Measurements from ENCODE around the gene MEN1. TPM values are rescaled to one million over a fixed set of nuclear protein-coding genes. Genes with fewer than 3 reads are reported as not detected.
A peak's percentile ranks its signal among the peaks of the same experiment; 100 is the strongest.

MEN1 gene
- total RNA-seq, 1 experiment from 2014 or later = 54.5 TPM

DNA sequence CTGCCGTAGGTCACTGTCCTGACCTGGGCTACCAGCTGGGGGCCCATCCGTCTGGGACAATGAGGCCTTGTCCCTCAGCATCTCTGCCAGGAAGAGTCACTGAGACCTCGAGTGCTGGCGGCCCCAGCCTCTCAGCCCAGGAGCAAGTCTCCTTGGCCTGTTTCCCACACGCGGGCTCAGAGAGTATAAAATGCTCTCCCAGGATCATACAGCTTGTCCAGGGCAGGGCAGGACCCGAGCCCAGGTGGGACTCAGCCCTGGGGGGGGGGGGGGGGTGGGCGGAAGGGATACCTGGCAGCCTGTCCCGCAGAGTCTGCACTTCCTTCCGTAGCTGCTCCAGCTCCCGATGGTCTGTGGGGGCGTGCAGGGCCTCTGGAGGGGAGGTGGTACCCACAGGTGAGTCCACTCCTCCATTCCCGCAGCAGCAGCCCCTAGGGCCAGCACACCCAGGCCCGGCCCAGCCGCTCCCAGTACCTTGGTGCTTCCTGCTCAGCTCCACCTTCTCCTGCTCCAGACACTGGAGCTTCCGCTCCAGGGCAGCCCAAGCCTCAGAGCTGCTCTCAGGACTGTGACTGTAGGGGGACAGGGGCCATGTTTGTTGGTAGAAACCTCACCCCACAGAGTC lies 26.2 kb upstream of the MEN1 start:
- ChIA-PET CTCF (interaction anchor here (0.6 to 0.8 kb wide), 3 partner anchors 11 to 50 kb away, joined by 3 read pairs; no protein-coding TSS in a partner anchor), POLR2A (no interaction called here)
- BruUV-seq (replicated peaks) = no TSS peak
- TF ChIP-seq POLR2AphosphoS5 (IDR thresholded peaks at IDR 0.05; ENCODE audit: low read depth, low read length) = no peak
- no peak for TF ChIP-seq CTCF (IDR thresholded peaks at IDR 0.05)
- no peak for TF ChIP-seq SIN3A (IDR thresholded peaks at IDR 0.05; ENCODE audit: borderline replicate concordance, insufficient read depth, low read depth, low read length)
- TF ChIP-seq REST (IDR thresholded peaks at IDR 0.05; ENCODE audit: insufficient read depth in 1 of 2, low read depth in 2 of 2, low read length in 1 of 2) = no peak
- TF ChIP-seq TCF7L2 (IDR thresholded peaks at IDR 0.05; ENCODE audit: low read depth, low read length) = no peak
- DNase-seq (ENCODE audit: low read depth, low spot score) = no peak
- ATAC-seq = peak; percentile 7
- Histone ChIP-seq H3K9me3 (ENCODE audit: control insufficient read depth, insufficient read depth, low read depth, low read length) (no peaks in the 10 kb centered on the region), H3K27ac (ENCODE audit: low read length) (no peak overlapping the region), H3K4me3 (ENCODE audit: low read depth in 2 of 2, low read length in 2 of 2) (no peak overlapping the region), H3K36me3 (ENCODE audit: control insufficient read depth, insufficient read depth, low read length) (no peaks in the 10 kb centered on the region), H3K27me3 (ENCODE audit: control insufficient read depth, insufficient read depth, low read length) (no peaks in the 10 kb centered on the region), H3K4me1 (ENCODE audit: control insufficient read depth, insufficient read depth, low read length) (peaks cover 18% of the 10 kb centered on the region)
- in situ Hi-C loops (cut with HindIII; ENCODE audit: low pct_unique_long_range_greater_than_20kb, low sequenced_read_pairs) (no loop called here), intact Hi-C loops (cut with micrococcal nuclease; ENCODE audit: unreplicated experiment) (no loop called here)

- intact Hi-C loops (cut with micrococcal nuclease; ENCODE audit: unreplicated experiment) (no loop called here), in situ Hi-C loops (cut with HindIII; ENCODE audit: low pct_unique_long_range_greater_than_20kb, low sequenced_read_pairs) (no loop called here)
- no peaks in the 10 kb centered on the region for H3K27me3 ChIP-seq (ENCODE audit: control insufficient read depth, insufficient read depth, low read length)
- H3K9me3 ChIP-seq (ENCODE audit: control insufficient read depth, insufficient read depth, low read depth, low read length) = no peaks in the 10 kb centered on the region
- POLR2A ChIA-PET = no interaction called here
- no peak for TF ChIP-seq CTCF (IDR thresholded peaks at IDR 0.05)
- TF ChIP-seq TCF7L2 (IDR thresholded peaks at IDR 0.05; ENCODE audit: low read depth, low read length) = no peak
- no peak for TF ChIP-seq REST (IDR thresholded peaks at IDR 0.05; ENCODE audit: insufficient read depth in 1 of 2, low read depth in 2 of 2, low read length in 1 of 2)
- TF ChIP-seq POLR2AphosphoS5 (IDR thresholded peaks at IDR 0.05; ENCODE audit: low read depth, low read length) = no peak
- TF ChIP-seq SIN3A (IDR thresholded peaks at IDR 0.05; ENCODE audit: borderline replicate concordance, insufficient read depth, low read depth, low read length) = no peak
- H3K4me3 ChIP-seq (ENCODE audit: low read depth in 2 of 2, low read length in 2 of 2) = no peak overlapping the region
- ATAC-seq = peak; percentile 20
- CTCF ChIA-PET = interaction anchor here (0.6 to 0.8 kb wide), 2 partner anchors 29 to 49 kb away, joined by 3 read pairs; no protein-coding TSS in a partner anchor
- DNase-seq (ENCODE audit: low read depth, low spot score) = no peak
- no peaks in the 10 kb centered on the region for H3K36me3 ChIP-seq (ENCODE audit: control insufficient read depth, insufficient read depth, low read length)
- BruUV-seq (replicated peaks) = no TSS peak
- peaks cover 18% of the 10 kb centered on the region for H3K4me1 ChIP-seq (ENCODE audit: control insufficient read depth, insufficient read depth, low read length)
- H3K27ac ChIP-seq (ENCODE audit: low read length) = peak overlapping the region; percentile 59; the same call in 1 of the 2 replicates
These were observed 25.5 kb upstream of the MEN1 start for GRCh38 chr11:64835616-64836447.

Data from Panc1 (cell line).